Glutamatergic neuron (in vitro differentiated cells): ENCODE results near the gene SLC26A3. TPM values are rescaled to one million over a fixed set of nuclear protein-coding genes. Genes with fewer than 3 reads are reported as not detected.

Experiments
- DNase-seq: peaks from one replicate; pipeline ENCODE4 v3.0.0; 2022
- H3K27ac Mint-ChIP-seq: one replicate; pipeline ENCODE4 v1.8.0; 2020; ENCODE audit warnings: mild to moderate bottlenecking, mixed read lengths, inconsistent platforms; ENCODE audit not compliant: unreplicated experiment
- H3K27me3 Mint-ChIP-seq: one replicate; pipeline ENCODE4 v1.8.0; 2020; ENCODE audit warnings: mild to moderate bottlenecking, moderate library complexity, mixed read lengths, inconsistent platforms; ENCODE audit not compliant: unreplicated experiment
- H3K36me3 Mint-ChIP-seq: one replicate; pipeline ENCODE4 v1.8.0; 2020; ENCODE audit warnings: mild to moderate bottlenecking, mixed read lengths, inconsistent platforms; ENCODE audit not compliant: unreplicated experiment
- H3K4me1 Mint-ChIP-seq: one replicate; pipeline ENCODE4 v1.8.0; 2020; ENCODE audit warnings: mild to moderate bottlenecking, low read depth, mixed read lengths, inconsistent platforms; ENCODE audit not compliant: unreplicated experiment
- H3K4me3 Mint-ChIP-seq: one replicate; pipeline ENCODE4 v1.8.0; 2020; ENCODE audit warnings: mild to moderate bottlenecking, mixed read lengths, inconsistent platforms; ENCODE audit not compliant: unreplicated experiment
- H3K9me3 Mint-ChIP-seq: one replicate; pipeline ENCODE4 v1.8.0; 2020; ENCODE audit warnings: mild to moderate bottlenecking, moderate library complexity, mixed read lengths, inconsistent platforms; ENCODE audit not compliant: unreplicated experiment
- total RNA-seq: library from RNA; stranded (reverse); fragmentation: NEBNext Ultra II Directional; extraction: Animal tissue kit (Norgen Biotek cat#: 25700); gene quantifications from one replicate; pipeline ENCODE4 v1.2.1, GENCODE V29; 2021; ENCODE audit not compliant: unreplicated experiment
- TF ChIP-seq, protein P1 (sequence below): fragments of 200-600 bp; sonication (generic); IDR thresholded peaks from one replicate; pipeline ENCODE4 v1.5.0; 2021; ENCODE audit not compliant: partially characterized antibody, unreplicated experiment

The SLC26A3 gene
- total RNA-seq, 1 donor from 2014 or later = not detected

DNA sequence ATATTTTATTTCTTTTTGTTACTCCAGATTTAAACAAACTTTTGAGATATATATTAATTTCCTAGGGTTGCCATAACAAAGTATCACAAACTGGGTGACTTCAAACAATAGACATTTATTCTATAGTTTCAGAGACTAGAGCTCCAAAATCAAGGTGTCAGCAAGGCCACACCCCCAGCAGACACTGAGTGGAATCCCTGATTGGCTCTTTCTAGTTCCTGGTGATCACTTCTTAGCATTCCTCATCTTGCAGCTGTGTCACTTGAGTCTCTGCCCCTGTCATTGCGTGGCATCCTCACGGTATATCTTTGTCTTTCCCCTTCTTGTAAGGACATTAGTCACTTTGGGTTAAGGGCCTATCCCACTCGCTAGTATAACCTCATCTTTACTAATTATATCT, 7.6 kb upstream of the SLC26A3 start:
- Mint-ChIP-seq H3K36me3 (no peaks in the 10 kb centered on the region), H3K9me3 (no peaks in the 10 kb centered on the region), H3K4me3 (no peak overlapping the region), H3K27me3 (peaks cover 5% of the 10 kb centered on the region), H3K4me1 (peaks cover 7% of the 10 kb centered on the region), H3K27ac (no peak overlapping the region)
- DNase-seq = no peak
- TF ChIP-seq, protein P1, sequence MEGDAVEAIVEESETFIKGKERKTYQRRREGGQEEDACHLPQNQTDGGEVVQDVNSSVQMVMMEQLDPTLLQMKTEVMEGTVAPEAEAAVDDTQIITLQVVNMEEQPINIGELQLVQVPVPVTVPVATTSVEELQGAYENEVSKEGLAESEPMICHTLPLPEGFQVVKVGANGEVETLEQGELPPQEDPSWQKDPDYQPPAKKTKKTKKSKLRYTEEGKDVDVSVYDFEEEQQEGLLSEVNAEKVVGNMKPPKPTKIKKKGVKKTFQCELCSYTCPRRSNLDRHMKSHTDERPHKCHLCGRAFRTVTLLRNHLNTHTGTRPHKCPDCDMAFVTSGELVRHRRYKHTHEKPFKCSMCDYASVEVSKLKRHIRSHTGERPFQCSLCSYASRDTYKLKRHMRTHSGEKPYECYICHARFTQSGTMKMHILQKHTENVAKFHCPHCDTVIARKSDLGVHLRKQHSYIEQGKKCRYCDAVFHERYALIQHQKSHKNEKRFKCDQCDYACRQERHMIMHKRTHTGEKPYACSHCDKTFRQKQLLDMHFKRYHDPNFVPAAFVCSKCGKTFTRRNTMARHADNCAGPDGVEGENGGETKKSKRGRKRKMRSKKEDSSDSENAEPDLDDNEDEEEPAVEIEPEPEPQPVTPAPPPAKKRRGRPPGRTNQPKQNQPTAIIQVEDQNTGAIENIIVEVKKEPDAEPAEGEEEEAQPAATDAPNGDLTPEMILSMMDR = no peak

DNA sequence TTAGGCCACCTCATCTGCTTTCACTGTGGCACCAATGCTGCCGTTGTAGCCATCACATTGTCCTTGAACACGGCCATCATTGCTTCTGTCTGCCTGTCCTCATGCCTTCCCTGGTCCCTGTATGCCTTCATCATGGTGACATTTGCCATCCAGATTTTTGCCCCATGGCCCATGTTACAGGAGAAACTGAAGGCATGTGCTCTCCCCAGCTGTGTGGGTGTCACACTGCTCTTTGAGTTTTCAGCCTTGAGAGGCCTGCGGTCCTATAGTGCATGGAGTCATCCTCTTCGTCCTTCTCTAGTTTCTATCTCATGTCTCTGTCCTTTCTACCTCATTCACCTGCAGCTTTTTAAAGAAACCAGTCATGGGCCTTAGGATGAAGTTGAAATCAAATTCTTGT, 6.2 kb upstream of the SLC26A3 start:
- Mint-ChIP-seq H3K27ac (no peak overlapping the region), H3K9me3 (no peaks in the 10 kb centered on the region), H3K4me3 (no peak overlapping the region), H3K27me3 (peaks cover 5% of the 10 kb centered on the region), H3K4me1 (peaks cover 7% of the 10 kb centered on the region), H3K36me3 (no peaks in the 10 kb centered on the region)
- TF ChIP-seq, protein P1 = no peak
- no peak for DNase-seq

DNA sequence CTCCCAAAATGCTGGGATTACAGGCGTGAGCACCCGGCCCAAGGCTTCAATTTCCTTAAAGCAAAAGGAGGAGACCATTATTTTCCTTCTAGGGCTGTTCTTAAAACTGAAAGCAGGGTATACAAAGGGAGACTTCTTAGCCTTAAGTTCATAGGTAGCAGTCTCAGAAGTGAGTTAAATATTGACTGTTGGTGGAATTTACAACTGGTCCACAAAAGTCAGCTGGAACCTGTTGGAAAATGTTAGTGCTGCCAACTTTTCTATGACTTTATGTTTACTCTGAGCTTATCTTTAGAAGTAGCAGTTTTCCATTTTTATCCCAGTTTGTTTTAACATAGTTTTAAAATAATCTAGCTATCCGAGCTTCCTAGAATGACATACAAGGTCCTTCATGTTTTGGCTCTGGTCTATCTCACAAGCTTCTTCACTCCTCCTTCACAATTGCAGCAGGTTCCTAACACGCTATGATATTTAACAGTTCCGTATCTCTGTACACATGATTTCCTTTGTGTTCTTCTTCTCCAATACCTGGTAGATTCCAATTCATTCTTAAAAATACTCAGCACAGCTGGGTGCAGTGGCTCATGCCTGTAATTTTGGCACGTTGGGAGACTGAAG, 3.3 kb downstream of the SLC26A3 start:
- no peak for DNase-seq
- Mint-ChIP-seq H3K9me3 (no peaks in the 10 kb centered on the region), H3K27ac (no peak overlapping the region), H3K4me1 (no peaks in the 10 kb centered on the region), H3K4me3 (no peak overlapping the region), H3K27me3 (no peaks in the 10 kb centered on the region), H3K36me3 (no peaks in the 10 kb centered on the region)
- TF ChIP-seq, protein P1 = no peak

DNA sequence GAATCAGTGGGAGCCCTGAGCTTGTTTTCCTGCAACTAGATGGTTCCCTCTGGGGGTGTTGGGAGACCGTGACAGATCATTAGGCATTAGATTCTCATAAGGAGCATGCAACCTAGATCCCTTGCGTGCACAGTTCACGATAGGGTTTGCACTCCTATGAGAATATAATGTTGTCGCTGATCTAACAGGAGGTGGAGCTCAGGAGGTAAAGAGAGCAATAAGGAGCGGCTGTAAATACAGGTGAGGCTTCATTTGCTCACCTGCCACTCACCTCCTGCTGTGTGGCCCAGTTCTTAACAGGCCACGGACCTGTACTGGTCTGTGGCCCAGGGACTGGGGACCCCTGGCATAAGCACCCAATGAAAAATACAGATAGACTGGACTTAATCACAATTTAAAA, 10.7 kb downstream of the SLC26A3 start:
- Mint-ChIP-seq H3K4me3 (no peak overlapping the region), H3K27me3 (peaks cover 2% of the 10 kb centered on the region), H3K36me3 (no peaks in the 10 kb centered on the region), H3K27ac (no peak overlapping the region), H3K4me1 (no peaks in the 10 kb centered on the region), H3K9me3 (no peaks in the 10 kb centered on the region)
- TF ChIP-seq, protein P1 = no peak
- DNase-seq = no peak

DNA sequence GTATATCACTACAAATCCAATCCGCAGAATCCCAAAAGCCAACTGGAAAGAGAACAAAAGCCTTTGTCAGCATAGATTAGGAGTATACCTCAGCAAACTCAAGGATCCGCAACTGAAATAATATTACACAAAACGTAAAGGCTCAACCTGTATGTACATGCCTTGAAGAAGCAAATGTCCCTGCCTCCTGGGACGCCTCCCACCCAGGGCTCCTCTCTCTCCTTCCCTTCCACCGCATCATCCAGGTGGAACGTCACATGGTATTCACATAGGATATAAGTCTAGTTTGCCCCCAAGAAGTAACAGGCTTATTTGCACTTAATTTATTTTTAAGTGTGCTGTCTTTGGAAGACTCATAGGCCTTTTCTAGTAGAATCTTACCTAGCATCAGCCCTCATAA, 13.4 kb downstream of the SLC26A3 start:
- peaks cover 2% of the 10 kb centered on the region for H3K27me3 Mint-ChIP-seq
- TF ChIP-seq, protein P1 = no peak
- no peaks in the 10 kb centered on the region for H3K4me1 Mint-ChIP-seq
- DNase-seq = no peak
- H3K36me3 Mint-ChIP-seq = no peaks in the 10 kb centered on the region
- H3K4me3 Mint-ChIP-seq = no peak overlapping the region
- H3K9me3 Mint-ChIP-seq = no peaks in the 10 kb centered on the region
- H3K27ac Mint-ChIP-seq = no peak overlapping the region
